ENCODE results near the gene CYP2U1.
"Not testable (repeated sequence)": the region's sequence is repeated elsewhere in the genome, so short reads cannot be mapped to it uniquely, and the experiment has no call there.

Gene CYP2U1

DNA sequence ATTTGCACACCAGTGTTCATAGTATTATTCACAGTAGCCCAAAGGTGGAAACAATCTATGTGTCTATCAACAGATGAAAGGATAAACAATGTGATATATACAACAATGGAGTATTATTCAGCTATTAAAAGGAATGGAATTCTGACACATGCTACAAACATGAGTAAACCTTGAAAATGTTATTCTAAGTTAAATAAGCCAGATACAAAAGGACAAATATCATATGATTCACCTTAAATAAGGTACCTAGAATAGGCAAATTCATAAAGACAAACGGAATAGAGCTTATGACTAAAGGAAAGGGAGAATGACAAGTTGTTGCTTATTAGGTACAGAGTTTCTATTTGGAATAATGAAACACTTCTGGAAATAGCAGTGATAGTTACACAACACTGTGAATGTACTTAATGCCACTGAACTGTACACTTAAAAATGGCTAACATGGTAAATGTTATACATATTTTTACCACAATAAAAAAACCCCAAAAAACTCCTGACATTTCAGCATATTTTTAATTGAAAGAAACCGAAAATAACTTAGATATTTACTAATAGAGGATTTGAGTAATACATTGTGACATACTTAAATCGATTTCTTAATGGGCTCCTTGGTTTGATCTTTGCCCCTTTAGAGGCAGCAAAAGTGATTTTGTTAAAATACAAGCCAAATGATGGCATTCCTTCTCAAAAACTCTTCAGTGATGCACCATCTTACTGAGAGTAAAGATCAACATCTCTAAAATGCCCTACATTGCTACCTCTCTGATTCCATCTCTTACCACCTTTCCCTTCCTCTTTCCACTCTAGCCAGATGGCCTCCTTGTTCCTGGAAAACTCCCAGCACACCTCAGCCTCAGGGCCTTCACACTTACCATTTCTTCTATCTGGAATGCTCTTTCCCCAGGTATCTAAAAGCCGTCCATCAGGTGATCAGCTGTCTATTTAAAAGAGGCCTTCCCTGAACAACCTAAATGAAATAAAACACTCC is 8.6 kb upstream of the CYP2U1 start:
- TF ChIP-seq CTCF (IDR thresholded peaks at IDR 0.05; ENCODE audit: low read length) (no peak), EZH2 (IDR thresholded peaks at IDR 0.05; ENCODE audit: borderline replicate concordance, low read length) (no peak)
- Histone ChIP-seq H3K4me2 (ENCODE audit: low read length) (no peak overlapping the region), H3K36me3 (ENCODE audit: insufficient read depth, low read length) (no peaks in the 10 kb centered on the region), H3K4me1 (ENCODE audit: insufficient read depth, low read length, severe bottlenecking) (no peaks in the 10 kb centered on the region), H3K9me2 (ENCODE audit: low read depth, low read length) (no peaks in the 10 kb centered on the region), H3K79me2 (ENCODE audit: insufficient read depth, low read length) (no peaks in the 10 kb centered on the region), H3K27ac (ENCODE audit: low read depth, low read length, poor library complexity, severe bottlenecking) (no peak overlapping the region), H3K9me3 (ENCODE audit: low read length) (0 out of 2 replicates have a peak, but pooled peaks cover 4% of the 10 kb centered on the region), H3F3A (ENCODE audit: insufficient read depth, low read length) (no peaks in the 10 kb centered on the region), H3K9ac (ENCODE audit: low read length) (no peak overlapping the region), H3K27me3 (ENCODE audit: insufficient read depth, low read length) (no peaks in the 10 kb centered on the region; the same call in 1 of the 2 replicates), H4K20me1 (ENCODE audit: insufficient read depth, low read length) (no peaks in the 10 kb centered on the region), H2AFZ (ENCODE audit: low read length) (no peak overlapping the region), H3K4me3 (ENCODE audit: low read depth, low read length, poor library complexity, severe bottlenecking) (no peak overlapping the region)

DNA sequence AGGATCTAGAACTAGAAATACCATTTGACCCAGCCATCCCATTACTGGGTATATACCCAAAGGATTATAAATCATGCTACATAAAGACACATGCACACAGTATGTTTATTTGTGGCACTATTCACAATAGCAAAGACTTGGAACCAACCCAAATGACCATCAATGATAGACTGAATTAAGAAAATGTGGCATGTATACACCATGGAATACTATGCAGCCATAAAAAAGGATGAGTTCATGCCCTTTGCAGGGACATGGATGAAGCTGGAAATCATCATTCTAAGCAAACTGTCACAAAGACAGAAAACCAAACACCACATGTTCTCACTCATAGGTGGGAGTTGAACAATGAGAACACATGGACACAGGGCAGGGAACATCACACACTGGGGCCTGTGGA is 5.6 kb upstream of the CYP2U1 start:
- H3K27me3 ChIP-seq (ENCODE audit: insufficient read depth, low read length); H3K9me3 ChIP-seq (ENCODE audit: low read length); H4K20me1 ChIP-seq (ENCODE audit: insufficient read depth, low read length); H3K4me1 ChIP-seq (ENCODE audit: insufficient read depth, low read length, severe bottlenecking); H2AFZ ChIP-seq (ENCODE audit: low read length); H3K9me2 ChIP-seq (ENCODE audit: low read depth, low read length); H3K9ac ChIP-seq (ENCODE audit: low read length); H3K79me2 ChIP-seq (ENCODE audit: insufficient read depth, low read length); H3K36me3 ChIP-seq (ENCODE audit: insufficient read depth, low read length); H3F3A ChIP-seq (ENCODE audit: insufficient read depth, low read length); H3K4me3 ChIP-seq (ENCODE audit: low read depth, low read length, poor library complexity, severe bottlenecking); H3K4me2 ChIP-seq (ENCODE audit: low read length); H3K27ac ChIP-seq (ENCODE audit: low read depth, low read length, poor library complexity, severe bottlenecking): not testable (repeated sequence)

GRCh38 chr4:107926875-107927274 is 4.5 kb upstream of the CYP2U1 start:
- H3K27me3 ChIP-seq (ENCODE audit: insufficient read depth, low read length); H3K79me2 ChIP-seq (ENCODE audit: insufficient read depth, low read length); H3K4me2 ChIP-seq (ENCODE audit: low read length); H3K9me3 ChIP-seq (ENCODE audit: low read length); H4K20me1 ChIP-seq (ENCODE audit: insufficient read depth, low read length); H3F3A ChIP-seq (ENCODE audit: insufficient read depth, low read length); H3K4me1 ChIP-seq (ENCODE audit: insufficient read depth, low read length, severe bottlenecking); H3K9me2 ChIP-seq (ENCODE audit: low read depth, low read length); H3K27ac ChIP-seq (ENCODE audit: low read depth, low read length, poor library complexity, severe bottlenecking); H3K36me3 ChIP-seq (ENCODE audit: insufficient read depth, low read length); H2AFZ ChIP-seq (ENCODE audit: low read length); H3K4me3 ChIP-seq (ENCODE audit: low read depth, low read length, poor library complexity, severe bottlenecking); H3K9ac ChIP-seq (ENCODE audit: low read length): not testable (repeated sequence)

DNA sequence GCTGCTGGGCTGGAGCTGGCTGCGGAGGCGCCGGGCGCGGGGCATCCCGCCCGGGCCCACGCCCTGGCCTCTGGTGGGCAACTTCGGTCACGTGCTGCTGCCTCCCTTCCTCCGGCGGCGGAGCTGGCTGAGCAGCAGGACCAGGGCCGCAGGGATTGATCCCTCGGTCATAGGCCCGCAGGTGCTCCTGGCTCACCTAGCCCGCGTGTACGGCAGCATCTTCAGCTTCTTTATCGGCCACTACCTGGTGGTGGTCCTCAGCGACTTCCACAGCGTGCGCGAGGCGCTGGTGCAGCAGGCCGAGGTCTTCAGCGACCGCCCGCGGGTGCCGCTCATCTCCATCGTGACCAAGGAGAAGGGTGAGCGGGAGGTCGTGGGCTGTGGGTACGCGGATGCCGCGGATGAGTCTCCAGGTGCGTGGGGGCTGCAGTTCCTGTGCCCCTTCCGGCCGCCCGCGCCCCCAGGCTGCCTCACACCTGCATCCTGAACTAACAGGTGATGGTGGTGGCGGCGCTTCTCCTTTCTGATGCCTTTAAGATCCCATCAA is 499 bp downstream of the CYP2U1 start:
- H3K9ac ChIP-seq (ENCODE audit: low read length), result peak overlapping the region; percentile 70
- H3K79me2 ChIP-seq (ENCODE audit: insufficient read depth, low read length), result no peaks in the 10 kb centered on the region
- H3K9me2 ChIP-seq (ENCODE audit: low read depth, low read length), result no peaks in the 10 kb centered on the region
- no peaks in the 10 kb centered on the region for H3K27me3 ChIP-seq (ENCODE audit: insufficient read depth, low read length)
- H3F3A ChIP-seq (ENCODE audit: insufficient read depth, low read length), result no peaks in the 10 kb centered on the region
- H3K9me3 ChIP-seq (ENCODE audit: low read length), result no peaks in the 10 kb centered on the region
- peak overlapping the region; percentile 75 for H3K4me2 ChIP-seq (ENCODE audit: low read length)
- H3K27ac ChIP-seq (ENCODE audit: low read depth, low read length, poor library complexity, severe bottlenecking), result peak overlapping the region; percentile 8
- H3K36me3 ChIP-seq (ENCODE audit: insufficient read depth, low read length), result peaks cover 9% of the 10 kb centered on the region; the same call in 1 of the 2 replicates
- no peak overlapping the region for H2AFZ ChIP-seq (ENCODE audit: low read length)
- peaks cover 27% of the 10 kb centered on the region for H3K4me1 ChIP-seq (ENCODE audit: insufficient read depth, low read length, severe bottlenecking)
- H3K4me3 ChIP-seq (ENCODE audit: low read depth, low read length, poor library complexity, severe bottlenecking), result peak overlapping the region; percentile 73
- H4K20me1 ChIP-seq (ENCODE audit: insufficient read depth, low read length), result no peaks in the 10 kb centered on the region
- TF ChIP-seq CTCF (IDR thresholded peaks at IDR 0.05; ENCODE audit: low read length) (no peak), EZH2 (IDR thresholded peaks at IDR 0.05; ENCODE audit: borderline replicate concordance, low read length) (no peak)
